IPS-20b (cell line): ENCODE measurements around the gene CAMK2A.

Experiments
- H3K27ac ChIP-seq: one replicate; pipeline ENCODE4 v1.5.1; 2013; ENCODE audit warnings: low read length
- H3K27me3 ChIP-seq: 2 replicates; pipeline ENCODE4 v1.6.1; 2013; ENCODE audit warnings: mild to moderate bottlenecking, low read length, inconsistent platforms; ENCODE audit not compliant: insufficient read depth
- H3K36me3 ChIP-seq: 2 replicates; pipeline ENCODE4 v1.6.1; 2013; ENCODE audit warnings: low read depth, mild to moderate bottlenecking, inconsistent platforms, low read length, moderate library complexity; ENCODE audit not compliant: insufficient read depth
- H3K4me1 ChIP-seq: 2 replicates; pipeline ENCODE4 v1.6.1; 2013; ENCODE audit warnings: mild to moderate bottlenecking, control low read depth, inconsistent platforms, low read length, moderate library complexity; ENCODE audit not compliant: insufficient read depth
- H3K4me3 ChIP-seq: 2 replicates; pipeline ENCODE4 v1.5.1; 2013; ENCODE audit warnings: mild to moderate bottlenecking, low read length, inconsistent platforms
- H3K9ac ChIP-seq: 2 replicates; pipeline ENCODE4 v1.6.1; 2013; ENCODE audit warnings: low read depth, mild to moderate bottlenecking, inconsistent platforms, low read length, moderate library complexity
- H3K9me3 ChIP-seq: 2 replicates; pipeline ENCODE4 v1.6.1; 2013; ENCODE audit warnings: mild to moderate bottlenecking, low read depth, low read length, inconsistent platforms; ENCODE audit not compliant: insufficient read depth

CAMK2A gene

DNA sequence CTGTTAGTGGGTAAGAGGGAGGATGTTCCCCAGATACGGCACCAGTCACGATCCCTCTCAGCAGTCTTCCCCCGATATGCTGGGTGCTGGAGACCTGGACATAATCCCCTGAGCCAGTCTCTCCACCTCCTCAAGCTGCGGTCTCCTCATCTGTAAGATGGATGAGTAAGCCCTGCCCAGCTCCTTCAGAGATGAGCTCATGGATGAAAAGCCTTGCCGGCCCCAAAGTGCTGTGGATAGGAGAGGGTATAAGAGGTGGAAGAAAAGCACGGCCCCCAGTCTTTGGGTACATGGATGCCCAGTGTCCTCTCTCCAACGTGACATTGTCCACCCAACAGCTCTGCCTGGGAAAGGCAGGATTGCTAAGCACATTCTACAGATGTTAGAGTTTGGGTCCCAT, 4.5 kb downstream of the CAMK2A start:
- Histone ChIP-seq H3K27me3 (peaks cover 5% of the 10 kb centered on the region; the same call in 1 of the 2 replicates), H3K36me3 (no peaks in the 10 kb centered on the region), H3K4me3 (no peak overlapping the region), H3K9me3 (no peaks in the 10 kb centered on the region), H3K9ac (no peak overlapping the region), H3K27ac (no peak overlapping the region), H3K4me1 (no peaks in the 10 kb centered on the region)

DNA sequence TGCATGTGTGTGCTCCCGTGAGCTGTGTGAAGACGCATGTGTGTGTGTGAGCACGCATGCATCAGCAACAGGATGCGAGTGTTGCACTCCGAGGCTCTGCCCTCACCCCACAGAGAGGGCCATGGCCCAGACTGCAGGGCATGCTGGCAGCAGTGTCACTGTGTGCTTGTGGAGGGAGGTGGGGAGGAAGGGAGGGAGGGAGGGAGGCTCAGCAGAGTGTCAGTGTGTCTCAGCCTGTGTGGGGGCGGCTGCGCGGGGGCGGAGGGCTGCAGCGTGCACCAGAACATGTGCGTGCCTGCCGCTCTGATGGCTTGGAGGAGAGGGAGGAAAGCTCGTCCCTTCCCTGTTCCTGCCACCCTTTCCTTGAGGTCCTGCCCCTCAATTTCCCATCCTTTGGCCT, 5.3 kb downstream of the CAMK2A start:
- no peaks in the 10 kb centered on the region for H3K9me3 ChIP-seq
- H3K36me3 ChIP-seq = no peaks in the 10 kb centered on the region
- no peaks in the 10 kb centered on the region for H3K4me1 ChIP-seq
- H3K27me3 ChIP-seq = peaks cover 5% of the 10 kb centered on the region; the same call in 1 of the 2 replicates
- H3K27ac ChIP-seq = no peak overlapping the region
- H3K4me3 ChIP-seq = no peak overlapping the region
- H3K9ac ChIP-seq = no peak overlapping the region

DNA sequence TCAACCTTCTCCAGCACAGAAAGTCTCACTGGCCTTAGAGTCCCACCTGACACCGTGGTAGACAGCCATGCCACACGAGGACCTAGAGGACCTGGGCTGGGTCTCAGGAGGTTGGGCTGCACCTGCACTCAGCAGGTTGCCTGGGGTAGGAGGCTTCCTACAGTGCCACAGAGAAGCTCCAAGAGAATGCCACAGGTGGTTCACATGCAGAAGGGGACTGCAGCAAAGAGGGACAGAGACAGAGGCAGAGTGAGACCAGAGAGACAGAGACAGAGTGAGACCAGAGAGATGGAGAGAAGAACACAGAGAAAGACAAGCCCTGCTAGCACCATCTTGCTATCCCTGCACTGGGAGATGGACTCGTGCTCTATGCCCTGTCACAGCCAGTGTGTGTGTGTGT, 5.7 kb downstream of the CAMK2A start:
- H3K27ac ChIP-seq = no peak overlapping the region
- no peaks in the 10 kb centered on the region for H3K4me1 ChIP-seq
- H3K36me3 ChIP-seq = no peaks in the 10 kb centered on the region
- no peak overlapping the region for H3K4me3 ChIP-seq
- H3K27me3 ChIP-seq = peaks cover 2% of the 10 kb centered on the region; the same call in 1 of the 2 replicates
- H3K9me3 ChIP-seq = no peaks in the 10 kb centered on the region
- H3K9ac ChIP-seq = no peak overlapping the region

DNA sequence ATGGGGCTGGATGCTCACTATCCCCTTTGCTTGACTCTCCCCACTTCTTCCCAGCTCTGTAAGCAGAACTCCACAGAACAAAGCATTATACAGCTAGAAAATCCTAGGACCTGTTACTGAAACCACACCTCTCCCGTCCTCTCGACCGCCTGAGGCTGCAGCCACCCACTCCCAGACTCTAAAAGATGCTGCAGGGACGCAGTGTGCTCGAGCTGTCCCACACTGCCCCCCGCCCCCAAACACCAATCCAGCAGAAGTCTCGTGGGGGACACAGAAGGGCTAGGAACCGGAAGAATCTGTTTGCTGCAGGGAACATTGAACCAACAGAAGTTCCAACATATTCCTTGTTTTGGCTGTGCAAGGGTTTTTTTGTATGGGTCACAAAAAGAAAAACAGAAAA, 7.6 kb downstream of the CAMK2A start:
- no peak overlapping the region for H3K9ac ChIP-seq
- no peaks in the 10 kb centered on the region for H3K9me3 ChIP-seq
- no peaks in the 10 kb centered on the region for H3K36me3 ChIP-seq
- no peak overlapping the region for H3K27ac ChIP-seq
- no peak overlapping the region for H3K4me3 ChIP-seq
- no peaks in the 10 kb centered on the region for H3K27me3 ChIP-seq
- H3K4me1 ChIP-seq = no peaks in the 10 kb centered on the region

DNA sequence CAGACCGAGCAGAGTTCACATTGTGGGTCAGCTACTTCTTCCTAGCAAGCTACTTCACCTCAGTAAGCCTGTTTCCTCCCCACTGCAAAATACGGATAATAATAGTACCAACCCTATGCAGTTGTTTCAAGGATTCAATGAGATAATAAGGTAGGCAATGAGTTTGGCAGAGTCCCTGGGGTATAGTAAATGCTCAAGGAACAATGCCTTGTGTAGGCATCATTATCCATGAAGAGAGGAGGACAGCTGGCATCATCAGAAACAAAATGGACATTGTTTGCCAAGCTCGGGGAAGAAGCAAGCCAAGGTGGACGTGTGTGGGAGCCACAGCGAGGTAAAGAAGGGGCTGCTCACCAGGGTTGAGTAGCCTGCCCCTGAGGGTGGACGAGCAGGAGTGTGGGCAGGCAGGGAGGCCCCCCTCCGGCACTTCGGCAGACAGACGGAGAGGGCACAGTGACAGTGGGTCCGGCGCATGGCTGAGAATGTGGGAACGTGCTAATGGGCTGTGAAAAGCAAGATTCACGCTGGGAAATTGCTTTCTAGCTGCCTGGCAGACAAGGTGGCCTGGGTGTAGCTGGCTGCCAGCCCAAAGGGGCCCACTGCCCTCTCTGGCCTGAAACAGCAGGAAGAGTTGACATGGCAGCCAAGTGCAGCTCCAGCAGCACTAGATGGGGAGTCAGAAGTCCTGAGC, 10.1 kb downstream of the CAMK2A start:
- Histone ChIP-seq H3K9ac (no peak overlapping the region), H3K4me1 (no peaks in the 10 kb centered on the region), H3K4me3 (no peak overlapping the region), H3K27ac (no peak overlapping the region), H3K27me3 (no peaks in the 10 kb centered on the region), H3K36me3 (no peaks in the 10 kb centered on the region), H3K9me3 (no peaks in the 10 kb centered on the region)

DNA sequence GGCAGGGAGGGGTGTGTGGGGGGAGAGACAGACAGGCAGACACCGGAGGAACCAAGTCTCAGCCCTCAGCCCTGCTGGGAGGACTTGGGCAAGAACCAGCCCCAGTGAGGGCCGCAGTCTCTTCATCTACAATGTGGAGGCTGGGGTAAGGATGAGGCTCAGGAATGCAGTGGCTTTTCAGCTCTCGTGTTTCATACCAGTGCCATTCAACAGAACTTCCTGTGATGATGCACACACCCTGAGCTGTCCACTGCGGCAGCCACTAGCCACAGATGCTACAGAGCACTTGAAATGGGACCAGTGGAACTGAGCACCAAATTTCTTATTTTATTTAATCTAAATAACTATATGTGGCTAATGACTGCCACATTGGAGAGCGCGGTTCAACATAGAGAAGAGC, 10.7 kb downstream of the CAMK2A start:
- Histone ChIP-seq H3K4me3 (no peak overlapping the region), H3K4me1 (no peaks in the 10 kb centered on the region), H3K9me3 (no peaks in the 10 kb centered on the region), H3K36me3 (no peaks in the 10 kb centered on the region), H3K27me3 (no peaks in the 10 kb centered on the region), H3K27ac (no peak overlapping the region), H3K9ac (no peak overlapping the region)

DNA sequence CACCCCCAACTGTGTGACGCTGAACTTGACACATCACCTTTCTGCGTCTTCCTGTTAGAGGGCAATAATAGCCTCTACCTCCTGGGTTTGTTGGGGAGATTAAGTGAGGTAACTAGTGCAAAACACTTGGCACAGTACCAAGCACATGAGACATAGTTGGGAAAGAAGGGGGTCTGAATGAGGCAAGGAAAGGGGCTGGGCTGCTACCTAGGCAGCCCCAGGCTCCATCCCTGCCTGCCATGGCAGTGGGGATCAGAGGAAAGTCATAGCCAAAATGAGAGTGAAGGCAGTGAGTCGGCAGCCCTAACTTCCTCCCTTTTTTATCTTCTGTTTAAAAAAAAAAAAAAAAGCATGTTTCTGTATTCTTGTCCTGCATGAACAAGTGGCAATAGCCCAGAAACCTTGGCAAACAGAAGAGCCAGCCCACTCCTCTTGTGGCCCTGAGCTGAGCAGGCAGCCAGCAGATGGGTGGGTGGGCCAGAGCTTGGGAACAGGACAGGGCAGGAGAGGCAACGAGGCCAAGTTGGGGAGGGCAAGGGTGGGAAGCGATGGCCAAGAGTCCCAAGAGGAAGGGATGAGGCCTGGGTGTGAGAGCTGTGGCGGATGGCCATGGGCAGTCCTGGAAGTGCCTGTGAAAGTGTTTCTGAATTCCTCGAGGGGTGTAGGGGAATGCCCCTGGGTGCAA, 11.4 kb downstream of the CAMK2A start:
- Histone ChIP-seq H3K9ac (no peak overlapping the region), H3K36me3 (no peaks in the 10 kb centered on the region), H3K9me3 (no peaks in the 10 kb centered on the region), H3K4me3 (no peak overlapping the region), H3K27me3 (no peaks in the 10 kb centered on the region), H3K4me1 (no peaks in the 10 kb centered on the region), H3K27ac (no peak overlapping the region)

DNA sequence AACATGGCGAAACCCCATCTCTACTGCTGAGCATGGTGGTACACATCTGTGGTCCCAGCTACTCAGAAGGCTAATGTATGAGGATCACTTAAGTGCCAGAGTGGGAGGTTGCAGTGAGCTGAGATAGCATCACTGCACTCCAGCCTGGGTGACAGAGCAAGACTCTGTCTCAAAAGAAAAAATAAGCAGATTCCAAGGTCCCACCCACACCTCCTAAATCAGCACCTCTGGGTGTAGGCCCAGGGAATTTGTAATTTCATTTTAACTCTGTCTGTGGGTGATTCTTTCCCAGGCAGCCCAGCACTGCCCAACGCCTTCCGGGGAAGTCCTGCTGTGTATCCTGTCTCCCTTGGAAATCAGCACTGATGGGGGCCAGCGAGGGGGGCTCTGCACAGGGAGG, 12.5 kb downstream of the CAMK2A start:
- Histone ChIP-seq H3K36me3 (no peaks in the 10 kb centered on the region), H3K9me3 (no peaks in the 10 kb centered on the region), H3K4me3 (no peak overlapping the region), H3K9ac (no peak overlapping the region), H3K4me1 (no peaks in the 10 kb centered on the region), H3K27ac (no peak overlapping the region), H3K27me3 (no peaks in the 10 kb centered on the region)

DNA sequence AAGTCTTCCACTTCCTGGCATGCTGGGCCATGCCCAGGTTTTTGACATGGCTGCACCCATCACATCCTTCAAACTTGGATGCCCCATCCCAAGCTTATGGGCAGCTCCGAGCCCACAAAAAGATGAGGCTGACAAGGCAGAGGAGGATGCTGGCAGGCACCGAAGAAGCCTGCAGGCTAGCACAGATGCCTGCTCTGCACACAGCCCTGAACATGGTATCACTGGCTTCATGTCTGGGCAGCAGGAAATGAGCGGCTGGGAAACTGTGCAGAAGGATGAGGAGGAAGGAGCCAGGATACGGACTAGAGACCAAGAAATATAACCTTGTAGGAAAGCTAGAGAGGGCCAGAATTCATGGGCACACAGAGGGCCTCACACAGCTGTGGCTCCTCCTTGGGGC, 14.8 kb downstream of the CAMK2A start:
- H3K27ac ChIP-seq = no peak overlapping the region
- no peak overlapping the region for H3K9ac ChIP-seq
- H3K27me3 ChIP-seq = no peaks in the 10 kb centered on the region
- H3K4me3 ChIP-seq = no peak overlapping the region
- no peaks in the 10 kb centered on the region for H3K36me3 ChIP-seq
- peaks cover 9% of the 10 kb centered on the region; the same call in 1 of the 2 replicates for H3K4me1 ChIP-seq
- H3K9me3 ChIP-seq = no peaks in the 10 kb centered on the region

DNA sequence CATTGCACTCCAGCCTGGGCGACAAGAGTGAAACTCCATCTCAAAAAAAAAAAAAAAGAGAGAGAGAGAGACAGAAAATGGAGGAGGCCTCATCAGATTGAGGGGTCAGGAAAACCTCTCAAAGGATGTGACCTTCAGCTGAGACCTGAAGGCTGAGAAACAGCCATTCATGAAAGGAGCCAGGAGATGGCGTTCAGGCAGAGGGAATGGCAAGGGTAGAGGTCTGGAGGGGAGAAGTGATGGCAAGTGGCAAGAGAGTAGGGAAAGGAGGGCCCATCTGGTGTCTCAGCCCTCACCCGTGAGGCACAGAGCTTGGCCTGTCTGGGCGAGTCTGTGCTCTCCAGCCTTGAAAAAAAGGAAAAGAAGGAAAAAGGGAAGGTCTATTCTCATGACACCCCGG, 17.0 kb downstream of the CAMK2A start:
- Histone ChIP-seq H3K36me3 (no peaks in the 10 kb centered on the region), H3K27me3 (no peaks in the 10 kb centered on the region), H3K9me3 (no peaks in the 10 kb centered on the region), H3K4me1 (peaks cover 9% of the 10 kb centered on the region; the same call in 1 of the 2 replicates), H3K9ac (no peak overlapping the region), H3K27ac (no peak overlapping the region), H3K4me3 (no peak overlapping the region)

DNA sequence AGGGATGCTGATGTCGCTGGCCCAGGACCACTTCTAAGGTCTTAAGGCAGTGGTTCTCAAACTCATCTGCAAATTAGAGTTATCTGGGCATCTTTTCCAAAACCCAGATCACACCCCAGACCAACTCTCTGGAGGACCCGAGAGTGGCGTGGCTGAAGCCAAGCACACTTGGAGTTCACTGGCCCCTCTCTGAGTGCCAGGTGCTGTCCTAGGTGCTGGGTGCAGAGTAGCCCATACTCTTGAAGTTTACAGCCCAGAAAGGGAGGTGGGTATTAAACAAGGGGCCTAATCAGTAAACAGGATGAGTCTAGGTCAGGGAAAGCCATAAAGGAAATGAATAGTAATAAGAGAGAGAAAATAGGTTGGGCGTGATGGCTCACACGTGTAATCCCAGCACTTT, 17.6 kb downstream of the CAMK2A start:
- Histone ChIP-seq H3K27me3 (no peaks in the 10 kb centered on the region), H3K27ac (no peak overlapping the region), H3K36me3 (no peaks in the 10 kb centered on the region), H3K9ac (no peak overlapping the region), H3K4me1 (peaks cover 9% of the 10 kb centered on the region; the same call in 1 of the 2 replicates), H3K4me3 (no peak overlapping the region), H3K9me3 (no peaks in the 10 kb centered on the region)

DNA sequence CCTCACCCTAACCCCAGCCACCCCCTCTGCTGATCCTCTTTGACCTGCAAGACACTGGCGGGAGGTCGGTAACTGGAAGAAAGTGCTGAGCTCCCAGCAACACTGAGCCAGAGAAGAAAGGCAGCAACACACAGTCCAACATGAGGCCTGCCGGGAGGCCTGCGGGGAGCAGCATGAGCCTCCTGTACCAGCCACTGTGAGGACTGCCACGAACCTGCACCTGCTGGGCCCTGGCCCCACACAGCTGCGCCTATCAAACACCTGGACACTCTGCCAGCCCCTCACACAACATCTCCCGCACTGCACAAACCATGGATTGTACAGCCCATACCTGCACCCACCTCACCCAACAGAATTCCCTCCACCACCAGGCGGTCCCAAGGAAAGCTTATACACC, 18.3 kb downstream of the CAMK2A start:
- Histone ChIP-seq H3K27me3 (no peaks in the 10 kb centered on the region), H3K27ac (no peak overlapping the region), H3K4me3 (no peak overlapping the region), H3K36me3 (no peaks in the 10 kb centered on the region), H3K9me3 (no peaks in the 10 kb centered on the region), H3K9ac (no peak overlapping the region), H3K4me1 (peaks cover 9% of the 10 kb centered on the region; the same call in 1 of the 2 replicates)
